CD4-positive, alpha-beta T cell treated with Interleukin-10 for 1 hour (primary cell): Measurements from ENCODE around the gene NCOA6.
"Not testable (repeated sequence)": the region's sequence is repeated elsewhere in the genome, so short reads cannot be mapped to it uniquely, and the experiment has no call there.

Source experiments
- DNase-seq: peaks from one replicate; pipeline ENCODE4 v3.0.0-alpha.2; 2020

Gene NCOA6

DNA sequence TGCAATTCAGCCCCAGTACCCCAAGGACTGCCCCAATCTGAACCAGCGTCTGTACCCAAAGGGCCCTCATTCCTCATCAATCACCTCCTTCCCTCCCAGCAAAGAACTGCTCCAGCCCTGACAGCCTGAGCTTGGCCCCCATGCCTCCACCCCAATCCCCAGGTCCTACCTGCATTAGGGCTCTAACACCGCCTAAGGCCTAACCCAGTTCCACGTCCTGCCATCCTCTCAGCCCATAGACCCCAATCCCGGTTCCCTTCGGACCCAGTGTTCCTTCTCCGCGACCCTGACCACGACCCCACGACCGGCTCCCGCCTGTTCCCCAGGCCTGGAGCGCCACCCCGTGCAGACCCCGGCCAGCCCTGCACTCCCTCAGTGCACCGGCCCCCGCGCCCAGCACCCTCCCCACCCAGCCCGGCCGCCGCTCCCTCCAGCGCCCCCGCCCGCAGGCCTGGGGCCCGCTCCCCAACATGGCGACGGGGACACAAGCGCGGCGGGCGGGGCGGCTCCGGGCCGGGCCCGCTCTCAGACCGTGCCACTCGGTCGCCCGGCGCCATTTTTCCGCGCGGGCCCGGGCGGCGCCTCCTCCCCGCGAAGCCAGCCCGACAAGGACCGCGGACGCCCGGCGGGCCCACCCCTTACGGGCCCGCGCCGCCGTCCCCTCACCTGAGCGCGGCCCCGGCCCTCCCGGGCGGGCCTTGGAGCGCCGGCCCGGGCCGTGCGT is 483 bp downstream of the NCOA6 start:
- peak; percentile 75 for DNase-seq

DNA sequence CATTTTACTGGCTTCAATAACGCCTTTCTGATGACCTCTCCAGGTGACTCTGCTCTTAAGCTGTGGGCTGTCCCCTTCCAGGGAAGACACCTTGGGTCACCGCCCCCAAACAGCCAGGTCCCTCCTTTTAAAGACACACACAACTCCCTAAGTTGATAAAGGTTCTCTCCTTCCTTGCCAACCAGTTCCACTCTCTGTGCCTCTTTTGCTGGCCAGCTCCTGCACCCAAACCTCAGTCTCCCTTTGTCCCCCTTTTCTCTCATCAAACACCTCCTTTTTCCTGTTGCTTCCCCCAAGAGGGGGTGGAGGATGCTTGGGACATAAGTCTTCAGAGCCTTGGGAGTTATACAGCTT is 1.0 kb downstream of the NCOA6 start:
- peak; percentile 84 for DNase-seq

DNA sequence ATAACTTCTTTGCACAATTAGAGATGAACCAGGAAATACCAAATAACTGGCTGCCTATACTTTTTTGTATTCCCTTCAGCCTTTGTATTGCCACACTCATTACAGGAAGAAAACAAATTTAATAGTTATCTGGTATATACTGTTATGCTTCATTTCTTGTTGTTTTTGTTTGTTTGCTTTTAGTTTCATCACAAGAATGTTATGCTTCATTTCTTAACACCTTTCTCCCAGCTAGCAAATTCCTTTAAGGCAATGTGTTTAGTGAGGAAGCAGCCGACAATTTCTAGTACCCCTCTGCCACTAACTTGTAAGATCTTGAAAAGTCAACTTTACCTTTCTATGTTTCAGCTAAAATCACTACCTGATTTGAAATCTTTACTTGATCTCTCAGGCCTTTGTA is 1.4 kb downstream of the NCOA6 start:
- no peak for DNase-seq

DNA sequence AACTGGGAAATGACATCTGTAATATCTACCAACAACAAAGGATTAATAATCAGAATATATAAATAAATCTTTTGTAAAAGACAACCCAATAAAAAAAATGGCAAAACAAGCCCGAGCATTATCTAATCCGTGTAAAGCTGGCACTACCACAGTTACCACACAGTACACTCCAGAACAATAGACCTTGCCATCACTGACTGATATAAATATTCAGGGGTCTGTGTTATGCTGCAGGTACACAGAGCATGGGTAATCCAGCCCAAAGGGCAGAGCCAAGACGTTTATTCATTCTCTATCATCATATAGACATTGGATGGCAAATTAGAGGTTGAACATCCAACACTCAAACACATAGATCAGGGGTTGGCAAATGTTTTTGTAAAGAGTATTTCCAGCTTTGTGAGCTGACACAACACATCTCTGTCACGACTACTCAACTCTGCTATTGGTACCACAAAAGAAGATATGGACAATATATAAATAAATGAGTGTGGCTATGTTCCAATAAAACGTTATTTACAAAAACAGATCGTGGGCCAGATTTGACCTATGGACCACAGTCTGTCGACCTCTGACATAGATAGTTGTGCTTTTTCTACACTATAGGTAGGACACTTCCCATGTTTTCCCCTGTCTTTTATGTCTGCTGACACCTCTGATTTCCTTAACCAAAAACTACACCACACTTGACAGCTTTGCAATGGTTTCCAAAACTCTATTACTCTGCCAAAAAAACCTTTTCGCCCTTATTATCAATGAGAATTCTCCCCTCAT is 4.5 kb downstream of the NCOA6 start:
- DNase-seq, result no peak

DNA sequence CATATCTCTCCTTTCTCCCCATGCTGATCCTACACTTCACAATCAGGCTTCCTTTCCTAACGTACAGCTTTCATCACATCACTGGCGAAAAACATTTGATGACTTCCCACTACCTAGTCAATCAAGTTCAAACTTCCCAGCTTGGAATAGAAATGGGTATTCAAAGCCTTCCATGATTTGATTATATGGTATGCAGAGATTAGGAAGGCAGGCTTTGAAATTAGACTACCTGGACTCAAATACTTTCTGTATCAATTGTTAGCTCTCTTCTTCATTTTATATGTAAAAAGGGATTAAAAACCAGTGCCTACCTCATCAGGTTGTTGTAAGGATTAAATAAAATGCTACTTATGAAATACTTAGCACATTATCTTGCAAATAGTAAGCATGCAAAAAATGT is 7.7 kb downstream of the NCOA6 start:
- no peak for DNase-seq

DNA sequence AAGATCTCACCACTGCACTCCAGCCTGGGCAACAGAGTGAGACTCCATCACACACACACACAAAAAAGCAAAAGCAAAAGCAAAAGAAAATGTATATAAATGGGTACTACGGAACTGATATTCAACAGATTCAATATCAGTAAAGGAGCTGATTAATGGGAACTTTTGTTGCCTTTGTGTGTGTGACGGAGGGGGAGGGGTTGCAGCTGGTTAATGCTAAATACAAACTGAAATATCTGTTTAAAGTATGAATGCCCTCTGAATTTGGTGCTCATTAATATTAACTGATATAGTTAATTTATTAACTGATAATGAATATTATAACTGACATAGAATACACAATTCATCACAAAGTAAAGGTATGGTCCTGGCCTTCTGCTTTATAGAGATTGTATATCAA is 8.4 kb downstream of the NCOA6 start:
- no peak for DNase-seq

DNA sequence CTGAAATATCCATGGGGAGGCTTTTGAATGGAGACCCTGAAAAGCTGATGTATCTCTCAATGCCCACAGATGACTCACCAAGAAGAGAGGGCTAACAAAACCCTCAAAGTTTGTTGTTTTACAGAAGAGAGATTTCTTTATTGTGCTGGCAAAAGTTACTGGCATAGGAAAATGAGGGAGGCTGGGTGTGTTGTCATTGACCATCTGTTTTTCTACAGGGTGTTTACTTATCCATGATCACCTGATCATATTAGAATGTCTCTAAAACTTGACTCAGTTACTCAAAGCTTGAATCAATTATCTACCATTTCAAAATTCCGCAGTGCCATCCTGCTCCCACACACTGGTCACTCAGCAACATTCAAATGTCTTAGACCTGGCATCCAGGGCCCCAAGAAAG is 9.8 kb downstream of the NCOA6 start:
- no peak for DNase-seq

DNA sequence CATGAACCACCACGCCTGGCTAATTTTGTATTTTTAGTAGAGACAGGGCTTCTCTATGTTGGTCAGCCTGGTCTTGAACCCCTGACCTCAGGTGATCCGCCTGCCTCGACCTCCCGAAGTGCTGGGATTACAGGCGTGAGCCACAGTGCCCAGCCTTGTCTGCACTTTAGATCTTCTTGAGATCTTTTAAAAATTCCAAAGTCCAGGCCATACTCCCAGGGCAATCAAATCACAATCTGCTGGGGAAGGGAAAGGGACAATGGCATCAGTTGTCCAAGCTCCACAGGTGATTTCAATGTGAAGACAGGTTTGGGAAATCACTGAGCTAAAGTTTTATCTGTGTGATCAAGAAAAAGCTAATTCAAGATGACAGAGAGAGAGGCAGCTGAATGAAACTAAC is 16.9 kb downstream of the NCOA6 start:
- DNase-seq, result no peak

DNA sequence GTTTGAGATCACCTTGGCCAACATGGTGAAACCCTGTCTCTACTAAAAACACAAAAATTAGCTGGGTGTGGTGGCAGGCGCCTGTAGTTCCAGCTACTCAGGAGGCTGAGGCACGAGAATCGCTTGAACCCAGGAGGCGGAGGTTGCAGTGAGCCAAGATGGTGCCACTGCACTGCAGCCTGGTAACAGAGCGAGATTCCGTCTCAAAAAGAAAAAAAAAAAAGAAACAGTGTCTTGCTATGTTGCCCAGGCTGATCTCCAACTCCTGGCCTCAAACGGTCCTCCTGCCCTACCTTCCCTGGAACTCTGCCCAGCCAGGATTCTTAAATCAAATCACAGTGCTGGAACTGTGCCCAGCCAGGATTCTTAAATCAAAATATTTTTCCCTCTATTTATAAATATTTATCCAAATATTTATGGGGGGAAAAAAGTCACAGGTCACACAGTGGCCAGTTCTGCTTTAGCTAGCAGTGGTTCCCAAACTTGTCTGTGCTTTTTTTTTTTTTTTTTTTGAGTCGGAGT is 17.4 kb downstream of the NCOA6 start:
- DNase-seq, result not testable (repeated sequence)

DNA sequence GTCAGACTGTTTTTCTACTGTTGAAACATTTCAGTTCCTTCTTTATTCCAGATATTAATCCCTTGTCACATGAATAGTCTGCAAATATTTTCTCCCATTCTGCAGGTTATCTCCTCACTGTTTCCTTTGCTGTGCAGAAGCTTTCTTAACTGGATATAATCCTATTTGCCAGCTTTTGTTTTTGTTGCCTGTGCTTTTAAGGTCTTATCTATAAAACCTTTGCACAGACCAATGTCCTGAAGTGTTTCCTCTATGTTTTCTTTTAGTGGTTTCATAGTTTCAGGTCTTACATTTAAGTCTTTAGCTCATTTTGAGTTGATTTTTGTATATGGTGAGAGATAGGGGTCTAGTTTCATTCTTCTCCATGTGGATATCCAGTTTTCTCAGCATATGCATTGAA is 19.2 kb downstream of the NCOA6 start:
- no peak for DNase-seq

DNA sequence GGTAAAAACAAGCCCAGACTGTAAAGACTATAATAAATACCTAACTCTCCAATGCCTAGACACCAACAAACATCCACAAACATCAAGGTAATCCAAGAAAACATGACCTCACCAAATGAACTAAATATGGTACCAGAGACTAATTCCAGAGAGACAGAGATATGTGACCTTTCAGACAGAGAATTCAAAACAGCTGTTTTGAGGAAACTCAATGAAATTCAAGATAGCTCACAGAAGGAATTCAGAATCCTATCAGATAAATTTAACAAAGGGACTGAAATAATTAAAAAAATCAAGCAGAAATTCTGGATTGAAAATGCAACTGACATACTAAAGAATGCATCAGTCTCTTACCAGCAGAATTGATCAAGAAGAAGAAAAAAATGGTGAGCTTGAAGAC is 26.6 kb downstream of the NCOA6 start:
- DNase-seq, result no peak

DNA sequence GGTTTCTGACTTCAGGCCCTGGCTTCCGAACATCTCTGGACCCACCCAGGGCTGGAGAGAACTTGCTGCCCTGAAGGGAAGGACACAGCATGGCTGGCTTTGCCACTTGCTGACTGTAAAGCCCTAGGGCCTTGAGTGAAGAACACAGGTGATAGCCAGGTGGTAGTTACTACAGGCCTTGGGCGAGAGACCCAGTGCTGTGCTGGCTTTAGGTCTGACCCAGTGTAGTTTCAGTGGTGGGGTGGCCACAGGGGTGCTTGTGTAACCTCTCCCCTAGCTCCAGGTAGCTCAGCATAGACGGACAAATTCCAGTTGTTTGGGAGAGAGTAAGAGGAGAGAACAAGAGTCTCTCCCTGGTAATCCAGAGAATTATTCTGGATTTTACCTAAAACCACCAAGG is 27.1 kb downstream of the NCOA6 start:
- DNase-seq, result no peak

DNA sequence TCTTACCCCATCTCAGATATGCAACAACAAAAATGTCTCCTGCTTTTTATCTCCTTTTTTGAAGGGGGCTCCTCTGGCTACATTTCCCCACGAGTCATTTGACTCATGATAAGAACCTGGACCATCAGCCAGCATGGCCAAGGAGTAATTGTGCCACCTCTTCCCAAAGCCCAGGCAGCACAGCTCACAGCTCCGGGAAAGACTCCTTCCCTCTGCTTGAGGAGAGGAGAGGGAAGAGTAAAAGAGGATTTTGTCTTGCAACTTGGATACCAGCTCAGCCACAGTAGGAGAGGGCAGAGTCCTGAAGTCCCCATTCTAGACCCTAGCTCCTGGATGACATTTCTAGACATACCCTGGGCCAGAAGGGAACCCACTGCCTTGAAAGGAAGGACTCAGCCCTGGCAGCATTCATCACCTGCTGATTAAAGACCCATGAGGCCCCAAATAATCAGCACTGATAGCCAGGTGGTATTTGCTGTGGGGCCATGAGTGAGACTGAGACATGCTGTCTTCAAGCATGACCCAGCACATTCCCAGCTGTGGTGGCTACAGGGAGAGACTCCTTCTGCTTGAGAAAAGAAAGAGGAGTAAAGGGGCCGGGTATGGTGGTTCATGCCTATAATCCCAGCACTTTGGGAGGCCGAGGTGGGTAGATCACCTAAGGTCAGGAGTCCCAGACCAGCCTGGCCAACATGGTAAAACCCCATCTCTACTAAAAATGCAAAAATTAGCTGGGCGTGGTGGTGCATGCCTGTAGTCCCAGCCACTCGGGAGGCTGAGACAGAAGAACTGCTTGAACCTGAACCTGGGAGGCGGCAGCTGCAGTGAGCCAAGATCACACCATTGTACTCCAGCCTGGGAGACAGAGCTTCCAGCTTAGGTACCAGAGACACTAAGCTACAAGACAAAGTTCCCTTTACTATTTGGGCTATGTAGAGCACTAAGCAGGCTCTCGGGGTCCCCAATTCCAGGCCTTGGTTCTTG is 28.1 kb downstream of the NCOA6 start:
- no peak for DNase-seq

DNA sequence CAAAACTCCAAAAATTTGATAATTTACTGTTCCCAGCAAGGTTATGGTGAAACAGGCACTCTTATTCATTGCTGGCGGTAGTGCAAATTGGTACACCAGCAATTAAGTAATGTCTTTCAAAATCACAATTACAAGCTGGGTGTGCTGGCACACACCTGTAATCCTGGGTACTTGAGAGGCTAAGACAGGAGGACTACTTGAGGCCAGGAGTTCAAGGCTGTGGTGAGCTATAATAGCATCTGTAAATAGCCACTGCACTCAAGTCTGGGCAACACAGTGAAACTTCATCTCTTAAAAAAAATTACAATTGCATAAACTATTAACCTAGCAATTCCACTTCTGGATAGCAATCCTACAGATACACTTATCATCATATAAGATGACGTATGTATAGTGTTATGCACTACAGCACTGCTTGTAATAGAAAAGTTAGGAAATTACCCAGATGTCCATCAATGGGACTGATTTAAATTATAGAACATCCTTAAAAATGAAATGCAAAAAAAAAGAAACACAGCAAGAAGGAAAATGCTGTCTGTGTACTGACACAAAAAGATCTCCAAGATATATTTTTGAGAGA is 31.4 kb downstream of the NCOA6 start:
- no peak for DNase-seq

DNA sequence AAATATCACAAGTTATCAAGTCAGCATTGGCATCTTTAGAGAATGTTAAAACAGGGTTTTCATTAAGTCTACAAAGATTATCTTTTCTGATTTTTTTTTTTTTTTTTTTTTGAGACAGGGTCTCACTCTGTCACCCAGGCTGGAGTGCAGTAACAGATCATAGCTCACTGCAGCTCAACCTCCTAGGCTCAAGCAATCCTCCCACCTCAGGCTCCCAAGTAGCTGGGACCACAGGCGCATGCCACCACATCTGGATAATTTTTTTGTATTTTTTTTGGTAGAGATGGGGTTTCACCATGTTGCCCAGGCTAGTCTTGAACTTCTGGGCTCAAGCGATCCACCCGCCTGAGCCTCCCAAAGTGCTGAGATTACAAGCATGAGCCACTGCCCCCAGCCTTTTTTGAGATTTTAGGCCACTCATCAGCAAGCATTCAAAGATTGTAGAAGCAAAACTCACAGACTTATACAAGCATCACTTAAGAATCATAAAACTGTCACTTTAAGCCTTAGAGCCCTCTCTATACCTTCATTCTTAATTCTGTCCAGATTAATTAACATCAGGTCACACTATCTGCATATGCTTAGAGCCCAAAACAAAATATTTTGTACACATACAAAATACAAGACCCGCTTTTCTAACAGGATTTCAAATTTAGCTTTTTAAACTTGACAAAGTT is 32.6 kb downstream of the NCOA6 start:
- no peak for DNase-seq

DNA sequence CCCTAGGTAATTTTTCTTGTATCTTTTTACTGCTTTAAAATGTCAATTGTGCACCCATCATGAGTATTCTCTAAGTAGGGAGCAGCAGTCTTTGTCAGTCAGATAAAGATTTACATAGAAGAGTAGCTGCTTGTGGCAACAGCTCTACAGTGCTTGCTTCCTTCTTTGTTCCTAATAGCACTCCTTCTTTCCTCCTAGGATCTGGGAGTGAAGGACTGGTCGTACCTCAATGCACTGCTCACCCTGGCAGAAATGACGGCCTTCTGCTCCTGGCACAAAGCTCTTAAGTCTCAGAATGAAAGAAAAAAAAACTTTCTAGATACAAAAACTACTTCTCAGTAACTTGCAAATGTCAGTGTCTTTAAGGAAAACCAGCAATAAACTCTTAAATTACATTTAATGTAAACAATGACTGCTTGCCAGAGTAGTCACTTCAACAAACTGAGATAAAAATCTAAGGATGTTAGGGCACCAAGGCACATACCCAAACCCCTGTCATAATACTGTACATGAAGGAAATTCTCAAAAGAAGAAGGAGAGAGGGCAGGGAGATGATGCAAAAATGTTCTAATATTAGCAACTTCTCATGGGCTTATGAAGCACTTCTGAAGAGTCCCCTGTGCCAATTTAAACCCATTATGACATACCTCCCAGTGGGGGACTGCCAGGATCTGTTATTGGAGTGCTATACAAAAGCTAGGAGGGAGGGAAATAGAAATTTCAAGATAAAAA is 34.0 kb downstream of the NCOA6 start:
- no peak for DNase-seq

DNA sequence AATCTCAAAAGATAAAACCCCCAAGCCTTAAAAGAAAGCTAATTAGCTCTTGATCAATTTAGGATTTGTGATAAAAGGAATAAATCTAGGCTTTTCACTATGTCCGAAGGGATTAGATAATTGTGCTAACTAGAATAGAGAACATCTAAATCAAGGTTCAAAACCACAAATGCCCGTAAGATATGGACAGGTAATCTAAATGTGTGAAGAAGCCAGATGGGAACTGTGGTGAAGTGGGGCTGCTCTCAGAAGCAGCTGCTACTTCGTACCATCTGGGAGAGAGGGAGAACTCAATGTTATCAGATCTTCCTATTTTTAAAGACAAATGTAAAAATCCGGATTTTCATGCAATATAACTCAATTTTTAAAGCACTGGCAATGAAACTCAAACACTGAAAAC is 44.2 kb downstream of the NCOA6 start:
- DNase-seq, result no peak

DNA sequence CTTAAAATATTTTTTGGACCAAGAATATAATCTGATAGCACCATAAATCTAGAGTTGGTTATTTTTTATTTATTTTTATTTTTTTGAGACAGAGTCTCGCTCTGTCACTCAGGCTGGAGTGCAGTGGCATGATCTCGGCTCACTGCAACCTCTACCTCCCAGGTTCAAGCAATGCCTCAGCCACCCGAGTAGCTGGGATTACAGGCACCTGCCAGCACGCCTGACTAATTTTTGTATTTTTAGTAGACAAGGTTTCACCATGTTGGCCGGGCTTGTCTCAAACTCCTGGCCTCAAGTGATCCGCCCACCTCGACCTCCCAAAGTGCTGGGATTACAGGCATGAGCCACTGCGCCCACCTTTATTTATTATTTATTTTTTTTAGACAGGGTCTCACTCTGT is 45.2 kb downstream of the NCOA6 start:
- not testable (repeated sequence) for DNase-seq

DNA sequence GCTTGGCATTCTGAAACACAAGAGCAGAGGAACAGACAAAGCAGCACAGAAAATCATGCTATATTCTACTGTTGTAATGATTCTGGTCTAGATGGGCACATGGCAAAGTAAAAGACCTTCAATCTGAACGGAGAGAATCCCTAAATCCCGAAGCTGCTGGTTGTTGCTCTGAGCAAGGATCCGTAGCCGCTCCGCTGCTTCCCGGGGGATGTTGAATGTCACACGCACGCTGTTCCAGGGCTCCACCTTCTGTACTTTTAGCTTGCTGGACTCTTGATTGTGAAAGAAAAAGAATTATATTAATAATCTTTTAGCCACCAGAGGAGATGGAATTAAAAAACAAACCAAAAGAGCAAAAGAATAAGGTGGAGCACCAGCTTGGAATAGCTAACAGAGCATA is 49.3 kb downstream of the NCOA6 start:
- DNase-seq, result no peak

DNA sequence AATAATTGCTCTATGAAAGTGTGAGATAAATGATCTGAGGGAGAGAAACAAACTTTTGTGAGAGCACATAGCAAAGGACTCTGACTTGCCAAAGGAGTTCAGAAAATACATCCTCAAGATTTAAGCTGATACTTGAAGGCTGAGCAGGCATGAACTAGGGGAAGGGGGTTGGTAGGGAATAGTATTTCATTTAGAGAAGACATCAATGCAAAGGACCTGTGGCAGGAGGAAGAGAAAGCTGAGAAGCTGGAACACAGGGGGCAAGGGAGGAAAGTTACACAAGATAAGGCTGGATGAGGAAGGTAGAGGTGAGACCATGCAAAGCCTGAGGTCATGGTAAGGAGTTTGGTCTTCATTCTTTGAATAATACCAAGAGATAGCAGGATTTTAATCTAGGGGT is 50.6 kb downstream of the NCOA6 start:
- DNase-seq, result no peak

DNA sequence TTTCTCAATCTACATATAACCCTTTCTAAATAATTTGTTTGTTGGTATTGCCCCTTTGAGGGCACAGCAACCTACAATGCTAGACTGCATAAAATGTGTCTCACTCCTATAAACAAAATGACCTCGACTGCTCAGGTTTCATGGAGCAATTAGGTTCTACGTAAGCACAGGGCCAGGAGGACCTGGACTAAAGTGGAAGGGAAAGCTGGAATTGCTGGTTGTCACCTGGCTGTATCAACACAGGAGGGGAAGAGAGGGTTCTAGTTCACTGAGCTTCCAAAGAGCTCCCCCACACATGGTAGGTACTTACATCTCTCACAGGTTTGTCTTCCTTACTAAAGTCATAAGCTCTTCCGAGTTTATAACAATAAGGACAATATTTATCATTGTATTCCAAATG is 51.0 kb downstream of the NCOA6 start:
- DNase-seq, result no peak

DNA sequence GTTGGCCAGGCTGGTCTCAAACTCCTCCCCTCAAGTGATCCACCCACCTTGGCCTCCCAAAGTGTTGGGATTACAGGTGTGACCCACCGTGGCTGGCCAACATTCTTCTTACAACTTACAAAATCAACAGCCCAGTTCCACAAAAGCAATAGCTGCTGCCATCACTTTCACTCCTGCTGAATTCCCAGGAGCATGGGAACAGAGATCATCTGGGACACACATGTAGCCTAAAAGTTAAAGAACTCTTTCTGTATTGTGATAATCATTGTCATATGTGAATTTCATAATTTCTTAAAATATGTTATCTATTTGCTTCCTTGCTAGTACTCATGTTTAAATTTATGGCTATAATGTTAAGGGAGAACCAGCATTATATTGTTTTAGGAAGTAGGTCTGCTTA is 51.7 kb downstream of the NCOA6 start:
- no peak for DNase-seq
